Esophagus muscularis mucosa (tissue), 4 donors: ENCODE measurements around the gene FMN1.

Experiments
- CTCF ChIP-seq, 3 experiments: fragments of 200-600 bp in 2 of 3; fragments of 450-650 bp in 1 of 3; sonication (generic) in 2 of 3; IDR thresholded peaks; one replicate each; pipeline ENCODE4 v1.5.1; 2017 to 2019; ENCODE audit warnings: antibody characterized with exemption in 3 of 3, mild to moderate bottlenecking in 2 of 3, moderate library complexity in 1 of 3
- EP300 ChIP-seq: sonication (generic); formaldehyde crosslinking; IDR thresholded peaks from one replicate; pipeline ENCODE4 v1.6.1; 2017; ENCODE audit warnings: antibody characterized with exemption
- POLR2A ChIP-seq: fragments of 450-650 bp; IDR thresholded peaks from one replicate; pipeline ENCODE4 v1.6.1; 2017; ENCODE audit warnings: antibody characterized with exemption, moderate library complexity, mild to moderate bottlenecking, low read depth
- POLR2AphosphoS5 ChIP-seq, 2 donors: sonication (generic); formaldehyde crosslinking; IDR thresholded peaks; one replicate each; pipeline ENCODE4 v1.6.1; 2017; ENCODE audit warnings: antibody characterized with exemption in 2 of 2

GRCh38 chr15:32928876-32929275 lies 265.6 kb downstream of the FMN1 start:
- TF ChIP-seq CTCF (IDR thresholded peaks at IDR 0.05) = no peak
- no peak for TF ChIP-seq POLR2A
- TF ChIP-seq POLR2AphosphoS5 (IDR thresholded peaks at IDR 0.05) = no peak
- TF ChIP-seq EP300 = no peak
